HepG2 (cell line): ENCODE results near the gene SMIM44. TPM values are rescaled to one million over a fixed set of nuclear protein-coding genes. Genes with fewer than 3 reads are reported as not detected.
A peak's percentile ranks its signal among the peaks of the same experiment; 100 is the strongest.

Experiments
- ATAC-seq: fragments of 200-7000 bp; cut with Tn5 transposase; 3 replicates; pipeline ENCODE4 v1.9.1; 2020; ENCODE audit warnings: mild to moderate bottlenecking, moderate library complexity
- BruUV-seq: library from RNA; stranded (reverse); fragments of 400-500 nt; replicated peaks from 2 replicates; lab custom pipeline; 2021; lab: Mats Ljungman, UMichigan
- CTCF ChIA-PET: fragments of 300-600 bp; formaldehyde crosslinking; extraction: SDS; loops from one replicate; lab custom pipeline; 2021; ENCODE audit warnings: low total read pairs, inconsistent platforms, low intra/inter-chr PET ratio; lab: Yijun Ruan, JAX
- POLR2A ChIA-PET: fragments of 350-600 bp; sonication (Branson Sonifier 250); formaldehyde crosslinking; loops from one replicate; lab custom pipeline; 2020; ENCODE audit warnings: antibody characterized with exemption, inconsistent platforms; lab: Yijun Ruan, JAX
- DNase-seq: peaks from one replicate; pipeline ENCODE4 v3.0.0-alpha.2; 2015; ENCODE audit warnings: low spot score
- FAIRE-seq: peaks from 3 replicates; lab custom pipeline; 2011; peaks lifted over from hg19 to GRCh38; lab: Jason Lieb, UNC
- H2AFZ ChIP-seq: one replicate; pipeline ENCODE4 v1.6.1; 2011; ENCODE audit warnings: low read length, inconsistent platforms
- H3K27ac ChIP-seq: fragments of 300-600 bp; 3 replicates; pipeline ENCODE4 v1.8.0; 2011; ENCODE audit warnings: mixed run types, mild to moderate bottlenecking, mixed read lengths, low read length, inconsistent platforms; ENCODE audit not compliant: insufficient read depth; ENCODE audit errors: extremely low read length
- H3K27me3 ChIP-seq, 2 experiments: fragments of 200-600 bp in 1 of 2; 2 replicates in 1 of 2; 3 replicates in 1 of 2; pipeline versions ENCODE4 v1.6.0 to v1.8.0; 2011; ENCODE audit warnings: low read length in 2 of 2, mild to moderate bottlenecking in 2 of 2, moderate library complexity in 2 of 2, inconsistent platforms in 1 of 2; ENCODE audit not compliant: insufficient read depth in 2 of 2, control insufficient read depth in 1 of 2
- H3K36me3 ChIP-seq, 2 experiments: fragments of 200-600 bp in 1 of 2; replicated peaks in 1 of 2; 2 replicates in 1 of 2; 3 replicates in 1 of 2; pipeline versions ENCODE4 v1.5.1 to v1.8.0; 2011; ENCODE audit warnings: low read length in 2 of 2, inconsistent platforms in 1 of 2; ENCODE audit not compliant: insufficient read depth in 2 of 2, control insufficient read depth in 1 of 2
- H3K4me1 ChIP-seq: 2 replicates; pipeline ENCODE4 v1.5.1; 2012; ENCODE audit warnings: low read length, inconsistent platforms; ENCODE audit not compliant: insufficient read depth
- H3K4me2 ChIP-seq: 2 replicates; pipeline ENCODE4 v1.6.0; 2011; ENCODE audit warnings: low read depth, low read length, inconsistent platforms
- H3K4me3 ChIP-seq, 3 experiments: fragments of 200-600 bp in 1 of 3; sonication (generic), shearing (Covaris generic) in 1 of 3; replicated peaks in 1 of 3; 2 replicates each; pipeline ENCODE4 v1.5.1; 2011 to 2016; ENCODE audit warnings: low read length in 3 of 3, inconsistent platforms in 2 of 3, low read depth in 2 of 3, mild to moderate bottlenecking in 2 of 3, control low read depth in 1 of 3, mixed read lengths in 1 of 3; ENCODE audit not compliant: insufficient read depth in 1 of 3
- H3K79me2 ChIP-seq: one replicate; pipeline ENCODE4 v1.6.1; 2011; ENCODE audit warnings: low read length, inconsistent platforms; ENCODE audit not compliant: insufficient read depth
- H3K9ac ChIP-seq: 2 replicates; pipeline ENCODE4 v1.6.0; 2011; ENCODE audit warnings: mild to moderate bottlenecking, low read depth, low read length, inconsistent platforms; ENCODE audit not compliant: insufficient read depth
- H3K9me3 ChIP-seq: 2 replicates; pipeline ENCODE4 v1.5.1; 2012; ENCODE audit warnings: mild to moderate bottlenecking, low read length
- H4K20me1 ChIP-seq: 2 replicates; pipeline ENCODE4 v1.6.0; 2011; ENCODE audit warnings: inconsistent platforms, mild to moderate bottlenecking, low read length, moderate library complexity; ENCODE audit not compliant: insufficient read depth
- AKAP8 ChIP-seq: sonication (generic); formaldehyde crosslinking; IDR thresholded peaks from 2 replicates; pipeline ENCODE4 v1.5.1; 2020; ENCODE audit warnings: mild to moderate bottlenecking, missing genetic modification reagents
- BRF2 ChIP-seq: sonication (generic); formaldehyde crosslinking; IDR thresholded peaks from 2 replicates; pipeline ENCODE4 v1.8.1; 2022; ENCODE audit warnings: mild to moderate bottlenecking, missing genetic modification reagents
- ELF1 ChIP-seq: sonication (generic); formaldehyde crosslinking; IDR thresholded peaks from 2 replicates; pipeline ENCODE4 v1.4.0; 2020; ENCODE audit warnings: missing genetic modification reagents
- HES4 ChIP-seq: sonication (generic); formaldehyde crosslinking; IDR thresholded peaks from 2 replicates; pipeline ENCODE4 v1.9.0; 2021; ENCODE audit warnings: mild to moderate bottlenecking, missing genetic modification reagents, borderline replicate concordance
- KDM5B ChIP-seq: sonication (generic); formaldehyde crosslinking; IDR thresholded peaks from 2 replicates; pipeline ENCODE4 v1.4.0; 2020; ENCODE audit warnings: missing genetic modification reagents, mild to moderate bottlenecking, borderline replicate concordance
- MAFG ChIP-seq: sonication (generic); formaldehyde crosslinking; IDR thresholded peaks from 2 replicates; pipeline ENCODE4 v1.5.1; 2020; ENCODE audit warnings: mild to moderate bottlenecking, missing genetic modification reagents
- ONECUT2 ChIP-seq: sonication (generic); formaldehyde crosslinking; IDR thresholded peaks from 2 replicates; pipeline ENCODE4 v1.4.0; 2020; ENCODE audit warnings: missing genetic modification reagents
- PCBP1 ChIP-seq: fragments of 200-400 bp; formaldehyde crosslinking; IDR thresholded peaks from 2 replicates; pipeline ENCODE4 v1.6.1; 2017; ENCODE audit warnings: mild to moderate bottlenecking, low read depth, low read length, borderline replicate concordance
- PHB2 ChIP-seq: fragments of 450-650 bp; IDR thresholded peaks from 2 replicates; pipeline ENCODE4 v1.6.1; 2018; ENCODE audit not compliant: partially characterized antibody
- SIX4 ChIP-seq: sonication (generic); formaldehyde crosslinking; IDR thresholded peaks from 2 replicates; pipeline ENCODE4 v1.4.0; 2020; ENCODE audit warnings: missing genetic modification reagents
- SRF ChIP-seq: IDR thresholded peaks from 2 replicates; pipeline ENCODE4 v1.6.1; 2011; ENCODE audit warnings: mild to moderate bottlenecking, low read depth, low read length, moderate library complexity
- TBP ChIP-seq: sonication (generic); formaldehyde crosslinking; IDR thresholded peaks from 2 replicates; pipeline ENCODE4 v1.5.0; 2020; ENCODE audit warnings: missing genetic modification reagents
- TSC22D2 ChIP-seq: sonication (generic); formaldehyde crosslinking; IDR thresholded peaks from 2 replicates; pipeline ENCODE4 v1.5.1; 2020; ENCODE audit warnings: missing genetic modification reagents, mild to moderate bottlenecking, borderline replicate concordance
- XRCC5 ChIP-seq: fragments of 200-400 bp; formaldehyde crosslinking; optimal IDR thresholded peaks from 2 replicates; pipeline ENCODE3; 2017; ENCODE audit warnings: mild to moderate bottlenecking, low read length
- ZKSCAN1 ChIP-seq: fragments of 150-350 bp; IDR thresholded peaks from 2 replicates; pipeline ENCODE4 v1.6.1; 2014; ENCODE audit warnings: low read length
- ZMYM2 ChIP-seq: sonication (generic); formaldehyde crosslinking; IDR thresholded peaks from 2 replicates; pipeline ENCODE4 v1.8.0; 2022; ENCODE audit warnings: mild to moderate bottlenecking, missing genetic modification reagents
- ZNF607 ChIP-seq: sonication (generic); formaldehyde crosslinking; IDR thresholded peaks from 2 replicates; pipeline ENCODE4 v1.5.1; 2020; ENCODE audit warnings: missing genetic modification reagents, mild to moderate bottlenecking, borderline replicate concordance
- WGBS: methylation state at CpG from one replicate; pipeline ENCODE4 v1.1.6; 2017; ENCODE audit warnings: low lambda C conversion rate; 5-methylcytosine and 5-hydroxymethylcytosine counted together
- in situ Hi-C: cut with HindIII; loops from 2 replicates; pipeline ENCODE4 v1.10.0; 2017; ENCODE audit warnings: low pct_unique_long_range_greater_than_20kb; ENCODE audit not compliant: extremely low pct_ligation_motif_present
- intact Hi-C: fragments of 100-400 bp; cut with micrococcal nuclease; formaldehyde crosslinking; loops from one replicate; pipeline ENCODE4 v1.10.0; 2022; ENCODE audit not compliant: unreplicated experiment
- polyA plus RNA-seq, 8 experiments: library from polyadenylated mRNA; depleted of rRNA in 3 of 8; stranded (reverse) in 7 of 8; unstranded in 1 of 8; fragments of >200 nt; fragmentation: Illumina TruSeq in 4 of 8; extraction: Trizol in 4 of 8; gene quantifications; 2 replicates each; pipeline versions ENCODE4 v1.2.1 to v1.2.3, GENCODE V29; 2011 to 2016; ENCODE audit warnings: low read depth in 4 of 8, missing spikeins in 1 of 8, mixed read lengths in 1 of 8; ENCODE audit not compliant: insufficient read depth in 1 of 8
- total RNA-seq, 5 experiments: library from RNA; depleted of rRNA; stranded (reverse); fragments of >200 nt; fragmentation: Illumina TruSeq; extraction: Trizol; gene quantifications; 2 replicates each; pipeline ENCODE4 v1.2.3, GENCODE V29; 2016; ENCODE audit warnings: low read depth in 1 of 5
- TF ChIP-seq, protein P1 (sequence below): sonication (generic); formaldehyde crosslinking; IDR thresholded peaks from 2 replicates; pipeline ENCODE4 v1.8.0; 2022; ENCODE audit warnings: mild to moderate bottlenecking, missing genetic modification reagents, moderate library complexity
- TF ChIP-seq, protein P2 (sequence below): sonication (generic); formaldehyde crosslinking; IDR thresholded peaks from 2 replicates; pipeline ENCODE4 v1.4.0; 2020; ENCODE audit warnings: mild to moderate bottlenecking, missing genetic modification reagents

Gene SMIM44
- total and polyA plus RNA-seq, 2 of the 13 experiments (the other 11 are each of a cell fraction or from before 2014, with no cell fraction given) = not detected

- TF ChIP-seq KDM5B (CRISPR knock-in tag) = no peak
- peak; percentile 27 for TF ChIP-seq XRCC5
These were observed 43.2 kb downstream of the SMIM44 start (continued) for GRCh38 chr19:3440082-3440481.

DNA sequence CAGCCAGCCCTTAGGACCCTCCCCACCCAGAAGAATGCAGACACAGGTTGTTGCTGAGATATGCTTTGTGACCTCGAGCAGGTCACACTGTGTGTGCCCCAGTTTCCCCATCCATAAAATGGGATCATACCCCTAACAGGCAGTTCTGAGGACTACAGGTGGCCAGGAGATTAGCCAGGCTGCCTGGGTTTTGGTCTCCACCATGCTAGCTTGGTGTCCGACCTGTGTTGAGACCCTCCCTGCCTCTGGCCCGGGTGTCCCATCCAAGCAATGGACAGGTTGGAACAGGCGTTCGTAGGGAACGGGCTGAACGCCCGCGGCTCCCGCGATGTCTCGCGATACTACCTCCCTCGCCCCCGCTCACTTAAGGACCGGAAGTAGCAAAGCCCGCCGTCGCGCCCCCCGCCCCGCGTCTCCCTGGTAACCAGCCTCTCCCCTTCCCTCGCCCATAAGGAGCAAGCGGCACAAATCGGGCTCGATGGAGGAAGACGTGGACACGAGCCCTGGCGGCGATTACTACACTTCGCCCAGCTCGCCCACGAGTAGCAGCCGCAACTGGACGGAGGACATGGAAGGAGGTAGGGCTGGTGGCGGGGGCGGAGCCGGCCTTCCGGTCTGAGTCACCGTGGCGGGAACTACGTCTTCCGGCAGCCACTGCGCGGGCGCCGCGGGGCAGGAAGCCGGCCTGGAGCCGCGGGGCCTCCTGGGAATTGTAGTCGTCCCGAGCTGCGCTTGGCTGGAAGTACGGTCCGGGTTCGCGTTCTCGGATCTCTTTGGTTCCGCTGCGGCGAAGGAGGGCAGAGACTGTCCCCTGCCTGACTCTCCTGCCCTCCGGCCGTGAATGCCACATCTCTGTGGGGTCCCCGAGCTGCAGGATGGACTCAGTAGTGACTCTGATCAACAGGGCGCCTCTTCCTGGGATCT is 48.3 kb downstream of the SMIM44 start:
- CTCF ChIA-PET = interaction anchor here (1.6 kb wide), 1 partner anchor 108 kb away, joined by 5 read pairs; no protein-coding TSS in a partner anchor
- intact Hi-C loops = no loop called here
- POLR2A ChIA-PET = interaction anchor here (0.6 to 1.5 kb wide), 4 partner anchors 39 to 484 kb away, joined by 3 to 6 read pairs (median 4); partner anchors contain the start of gene SMIM24
- Histone ChIP-seq H3K9ac (peak overlapping the region; percentile 72), H3K4me1 (peaks cover 18% of the 10 kb centered on the region), H3K4me2 (peak overlapping the region; percentile 73), H3K9me3 (no peaks in the 10 kb centered on the region), H3K36me3 (peaks cover 1 to 20% of the 10 kb centered on the region in 2 experiments; a peak in 1 of 5 replicates), H4K20me1 (no peaks in the 10 kb centered on the region; the same call in 1 of the 2 replicates), H2AFZ (peak overlapping the region; percentile 56), H3K79me2 (no peaks in the 10 kb centered on the region), H3K27ac (peak overlapping the region; percentile 77), H3K4me3 (peak overlapping the region; percentile 57 to 71 (median 66)), H3K27me3 (no peaks in the 10 kb centered on the region)
- DNase-seq (peak; percentile 72), ATAC-seq (peak; percentile 89), FAIRE-seq (no peak)
- 64% methylated on average over 39 of the region's 67 CpGs for WGBS
- in situ Hi-C loops = loop anchor here (5.0 kb wide), 1 partner anchor 98 kb away; no protein-coding TSS in a partner anchor
- BruUV-seq = TSS peak; percentile 71
- TF ChIP-seq BRF2 (no peak), SRF (no peak), TBP (CRISPR knock-in tag) (no peak), ZMYM2 (CRISPR knock-in tag) (no peak), ELF1 (peak; percentile 83), PHB2 (no peak), MAFG (CRISPR knock-in tag) (no peak), PCBP1 (no peak), SIX4 (CRISPR knock-in tag) (no peak), ONECUT2 (CRISPR knock-in tag) (no peak), TSC22D2 (CRISPR knock-in tag) (0 out of 2 replicates have a peak, but pooled peaks have one; percentile 13), ZNF607 (CRISPR knock-in tag) (0 out of 2 replicates have a peak, but pooled peaks have one; percentile 32), HES4 (CRISPR knock-in tag) (no peak), ZKSCAN1 (no peak), AKAP8 (CRISPR knock-in tag) (peak; percentile 57; the same call in 1 of the 2 replicates)
- TF ChIP-seq, protein P1, sequence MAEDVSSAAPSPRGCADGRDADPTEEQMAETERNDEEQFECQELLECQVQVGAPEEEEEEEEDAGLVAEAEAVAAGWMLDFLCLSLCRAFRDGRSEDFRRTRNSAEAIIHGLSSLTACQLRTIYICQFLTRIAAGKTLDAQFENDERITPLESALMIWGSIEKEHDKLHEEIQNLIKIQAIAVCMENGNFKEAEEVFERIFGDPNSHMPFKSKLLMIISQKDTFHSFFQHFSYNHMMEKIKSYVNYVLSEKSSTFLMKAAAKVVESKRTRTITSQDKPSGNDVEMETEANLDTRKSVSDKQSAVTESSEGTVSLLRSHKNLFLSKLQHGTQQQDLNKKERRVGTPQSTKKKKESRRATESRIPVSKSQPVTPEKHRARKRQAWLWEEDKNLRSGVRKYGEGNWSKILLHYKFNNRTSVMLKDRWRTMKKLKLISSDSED (CRISPR knock-in tag) = no peak
- TF ChIP-seq, protein P2, sequence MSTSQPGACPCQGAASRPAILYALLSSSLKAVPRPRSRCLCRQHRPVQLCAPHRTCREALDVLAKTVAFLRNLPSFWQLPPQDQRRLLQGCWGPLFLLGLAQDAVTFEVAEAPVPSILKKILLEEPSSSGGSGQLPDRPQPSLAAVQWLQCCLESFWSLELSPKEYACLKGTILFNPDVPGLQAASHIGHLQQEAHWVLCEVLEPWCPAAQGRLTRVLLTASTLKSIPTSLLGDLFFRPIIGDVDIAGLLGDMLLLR = no peak
